Right ventricle myocardium inferior (tissue), 1 donor: ENCODE measurements around the gene KRT78. TPM values are rescaled to one million over a fixed set of nuclear protein-coding genes. Genes with fewer than 3 reads are reported as not detected.

Source experiments
- ATAC-seq: fragments of 200-7000 bp; cut with Tn5 transposase; one replicate; pipeline ENCODE4 v1.9.1; 2020; ENCODE audit warnings: mild to moderate bottlenecking, moderate library complexity
- DNase-seq: peaks from one replicate; pipeline ENCODE4 v3.0.0; 2021; ENCODE audit errors: missing footprints
- intact Hi-C: fragments of 100-400 bp; cut with DNase I; formaldehyde crosslinking; loops from one replicate; pipeline ENCODE4 v1.11.0; 2022
- total RNA-seq: library from RNA; stranded (reverse); fragmentation: NEBNext Ultra II Directional; extraction: Animal tissue kit (Norgen Biotek cat#: 25700); gene quantifications from one replicate; pipeline ENCODE4 v1.2.1, GENCODE V29; 2021
- donor health status: DM: no; HTN: yes; CAD: no; lungs with severe emphysema.

KRT78 gene
- total RNA-seq, 1 donor from 2014 or later, result not detected

GRCh38 chr12:52847335-52848102 is 1.3 kb downstream of the KRT78 start:
- DNase-seq, result no peak
- ATAC-seq, result no peak
- intact Hi-C loops, result no loop called here

GRCh38 chr12:52846356-52846970 is 2.3 kb downstream of the KRT78 start:
- ATAC-seq (no peak), DNase-seq (no peak)
- intact Hi-C loops, result no loop called here

GRCh38 chr12:52845946-52846345 is 2.8 kb downstream of the KRT78 start:
- intact Hi-C loops, result no loop called here
- DNase-seq (no peak), ATAC-seq (no peak)

GRCh38 chr12:52844386-52844785 is 4.4 kb downstream of the KRT78 start:
- ATAC-seq (no peak), DNase-seq (no peak)
- intact Hi-C loops, result no loop called here

- intact Hi-C loops, result no loop called here
- no peak for ATAC-seq
- no peak for DNase-seq
Observed at GRCh38 chr12:52839436-52840105, 9.2 kb downstream of the KRT78 start.

- intact Hi-C loops, result no loop called here
- no peak for DNase-seq
Observed at GRCh38 chr12:52838609-52839435, 10.0 kb downstream of the KRT78 start.

GRCh38 chr12:52837781-52838608 is 10.8 kb downstream of the KRT78 start:
- ATAC-seq (no peak), DNase-seq (no peak)
- intact Hi-C loops, result no loop called here

More at GRCh38 chr12:52838609-52839435, 10.0 kb downstream of the KRT78 start:
- no peak for ATAC-seq

- intact Hi-C loops, result no loop called here
- DNase-seq (no peak), ATAC-seq (no peak)
Observed at GRCh38 chr12:52837413-52837741, 11.4 kb downstream of the KRT78 start.

- ATAC-seq (no peak), DNase-seq (no peak)
- intact Hi-C loops, result no loop called here
Observed at GRCh38 chr12:52836491-52837412, 12.0 kb downstream of the KRT78 start.

- DNase-seq (no peak), ATAC-seq (no peak)
- intact Hi-C loops, result no loop called here
Observed at GRCh38 chr12:52836042-52836466, 12.7 kb downstream of the KRT78 start.

GRCh38 chr12:52835271-52836041 is 13.3 kb downstream of the KRT78 start:
- DNase-seq, result no peak
- intact Hi-C loops, result no loop called here
- no peak for ATAC-seq

- intact Hi-C loops, result no loop called here
- DNase-seq (no peak), ATAC-seq (no peak)
Observed at GRCh38 chr12:52834727-52835001, 14.1 kb downstream of the KRT78 start.

- no peak for ATAC-seq
- DNase-seq, result no peak
- intact Hi-C loops, result no loop called here
Observed at GRCh38 chr12:52833922-52834726, 14.7 kb downstream of the KRT78 start, which contains the start of gene KRT79. KRT79 (minus strand) TSS chr12:52834311; CDS start chr12:52834260, 51 bp downstream.

GRCh38 chr12:52832985-52833905 is 15.5 kb downstream of the KRT78 start:
- ATAC-seq, result no peak
- no peak for DNase-seq
- intact Hi-C loops, result no loop called here

GRCh38 chr12:52832451-52832850 is 16.3 kb downstream of the KRT78 start:
- intact Hi-C loops, result no loop called here
- DNase-seq, result no peak
- no peak for ATAC-seq
